ENCODE data around the gene NFYC. TPM values are rescaled to one million over a fixed set of nuclear protein-coding genes. Genes with fewer than 3 reads are reported as not detected.

The NFYC gene
- total RNA-seq, result 38.8 and 42.8 TPM in 2 replicates

GRCh38 chr1:40691538-40692428 lies at the start of gene NFYC:
TSS of gene NFYC (plus strand) at chr1:40691704. CDS start at chr1:40738844, 47,140 bp downstream.

GRCh38 chr1:40665335-40666171 lies 26.0 kb upstream of the NFYC start, which contains the start of gene RIMS3:
TSS of gene RIMS3 (minus strand) at chr1:40665682. CDS start at chr1:40641925, 23,757 bp downstream.

GRCh38 chr1:40783001-40783905 lies 91.7 kb downstream of the NFYC start, which contains the start of gene KCNQ4:
TSS of gene KCNQ4 (plus strand) at chr1:40783787. CDS start at chr1:40784094, 307 bp downstream.

Other genes starting within 250 kb of the NFYC start
- gene ZFP69B, start 241.2 kb upstream of the NFYC start, total RNA-seq, result 1.8 and 2.6 TPM in 2 replicates
- gene ZFP69, start 214.4 kb upstream of the NFYC start, total RNA-seq, result 2.2 and 2.3 TPM in 2 replicates
- 6.1 and 8.3 TPM in 2 replicates for gene EXO5, start 182.9 kb upstream of the NFYC start, total RNA-seq
- gene ZNF684, start 160.1 kb upstream of the NFYC start, total RNA-seq, result 1.8 and 4.7 TPM in 2 replicates
- gene RIMS3, start 26.0 kb upstream of the NFYC start, total RNA-seq, result 1.8 and 3.7 TPM in 2 replicates
- 0.49 and 1.3 TPM in 2 replicates for gene KCNQ4, start 92.1 kb downstream of the NFYC start, total RNA-seq
- gene CITED4, start 170.7 kb downstream of the NFYC start, total RNA-seq, result 20.4 and 30.0 TPM in 2 replicates

All from mesangial cell (primary cell).